HG03066 (cell line): ENCODE data around the gene S1PR4.
A peak's percentile ranks its signal among the peaks of the same experiment; 100 is the strongest.
"Not testable (repeated sequence)": the region's sequence is repeated elsewhere in the genome, so short reads cannot be mapped to it uniquely, and the experiment has no call there.

ENCODE experiments used
- ATAC-seq: cut with Tn5 transposase; IDR thresholded peaks from one replicate; pipeline ENCODE4 v1.9.1; 2021; ENCODE audit warnings: low read depth; ENCODE audit not compliant: unreplicated experiment

S1PR4 gene

DNA sequence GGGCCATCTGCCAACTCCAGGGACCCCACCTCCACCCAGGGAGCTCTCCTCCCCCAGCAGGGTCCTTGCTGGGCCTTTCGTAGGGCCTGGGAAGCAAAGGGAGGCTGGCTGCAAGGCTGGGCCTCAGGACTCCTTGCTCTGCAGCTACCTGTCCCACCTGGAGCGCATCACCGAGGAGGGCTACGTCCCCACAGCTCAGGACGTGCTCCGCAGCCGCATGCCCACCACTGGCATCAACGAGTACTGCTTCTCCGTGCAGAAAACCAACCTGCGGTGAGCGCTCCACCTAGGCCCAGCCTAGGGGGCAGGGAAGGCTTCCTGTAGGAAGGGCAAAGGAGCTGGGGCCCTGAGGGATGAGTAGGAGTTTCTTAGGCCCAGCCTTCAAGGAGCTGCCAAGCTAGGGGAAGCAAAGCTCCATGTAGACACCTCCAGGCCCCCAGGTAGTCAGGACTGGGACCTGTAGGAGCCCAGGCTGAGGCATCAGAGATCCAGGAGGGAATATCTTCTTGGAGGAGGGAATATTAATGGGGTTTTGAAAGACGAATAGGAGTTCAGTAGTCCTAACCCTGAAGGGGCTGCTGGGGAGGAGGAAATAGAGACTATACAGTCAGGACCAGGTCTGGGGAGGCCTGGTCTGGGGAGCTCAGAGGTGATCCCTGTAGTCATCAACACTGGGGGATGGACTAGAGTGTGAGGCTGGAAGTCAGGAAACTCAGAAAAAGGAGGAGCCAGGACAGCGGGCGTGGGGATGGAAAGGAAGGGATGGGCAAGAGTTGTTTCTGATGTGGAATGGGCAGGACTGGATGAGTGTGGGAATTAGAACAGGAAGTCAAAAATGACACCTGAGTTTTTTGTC, 26.8 kb upstream of the S1PR4 start:
- ATAC-seq = no peak

DNA sequence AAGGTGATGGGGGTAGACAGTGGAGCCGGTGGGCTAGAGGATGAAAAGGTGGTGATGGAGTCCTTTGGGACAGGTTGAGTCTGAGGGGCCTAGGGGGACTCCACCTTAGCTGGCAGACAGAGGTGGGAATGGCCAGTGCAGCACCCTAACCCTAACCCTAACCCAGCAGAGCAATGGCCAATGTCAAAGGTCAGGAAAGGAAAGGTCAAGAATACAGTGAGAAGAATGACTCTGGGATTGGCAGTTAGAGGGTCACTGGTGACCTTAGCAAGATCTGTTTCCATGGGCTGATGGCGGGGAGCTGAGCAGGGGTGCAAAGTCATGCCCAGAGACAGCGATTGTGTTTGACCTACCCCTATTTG, 26.2 kb upstream of the S1PR4 start:
- no peak for ATAC-seq

GRCh38 chr19:3153286-3154230, 25.0 kb upstream of the S1PR4 start:
- no peak for ATAC-seq

- ATAC-seq = not testable (repeated sequence)
Observed at GRCh38 chr19:3154447-3154846, 24.1 kb upstream of the S1PR4 start.

DNA sequence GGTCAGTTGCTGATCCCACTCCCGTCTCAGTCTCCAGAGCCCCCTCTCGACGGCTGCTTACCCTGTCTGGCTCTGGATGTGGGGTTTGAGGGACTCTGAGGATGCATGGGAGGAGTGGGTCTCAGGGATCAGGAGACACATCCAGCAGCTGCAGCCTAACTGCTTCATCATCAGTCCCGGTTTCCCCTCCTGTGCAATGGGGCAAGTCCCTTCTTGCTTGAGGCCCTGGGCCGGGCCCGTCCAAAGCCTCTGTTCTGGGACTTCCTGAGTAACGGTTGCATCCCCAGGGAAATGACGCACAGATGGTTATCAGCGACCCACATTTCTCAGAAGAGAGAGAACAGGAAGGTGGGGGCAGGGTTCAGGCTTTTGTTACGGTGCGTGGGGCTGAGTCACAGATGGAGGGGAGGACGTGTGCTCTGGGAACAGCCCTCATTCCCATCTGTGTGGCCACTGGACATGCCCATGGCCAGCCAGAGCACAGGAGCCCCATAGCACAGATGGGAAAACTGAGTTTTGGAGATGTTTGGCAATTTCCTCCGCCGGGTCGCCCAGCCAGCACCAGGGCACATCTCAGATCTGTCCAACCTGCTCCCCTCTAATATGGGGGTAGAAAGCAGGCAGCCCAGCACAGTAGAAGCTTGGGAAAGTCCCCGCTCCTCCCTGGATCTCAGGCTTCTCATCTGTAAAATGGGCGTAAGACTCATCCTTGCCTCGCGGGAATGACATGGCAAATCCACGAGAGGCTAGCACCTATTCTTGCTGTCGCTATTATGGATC, 23.4 kb upstream of the S1PR4 start:
- peak; percentile 60 for ATAC-seq

DNA sequence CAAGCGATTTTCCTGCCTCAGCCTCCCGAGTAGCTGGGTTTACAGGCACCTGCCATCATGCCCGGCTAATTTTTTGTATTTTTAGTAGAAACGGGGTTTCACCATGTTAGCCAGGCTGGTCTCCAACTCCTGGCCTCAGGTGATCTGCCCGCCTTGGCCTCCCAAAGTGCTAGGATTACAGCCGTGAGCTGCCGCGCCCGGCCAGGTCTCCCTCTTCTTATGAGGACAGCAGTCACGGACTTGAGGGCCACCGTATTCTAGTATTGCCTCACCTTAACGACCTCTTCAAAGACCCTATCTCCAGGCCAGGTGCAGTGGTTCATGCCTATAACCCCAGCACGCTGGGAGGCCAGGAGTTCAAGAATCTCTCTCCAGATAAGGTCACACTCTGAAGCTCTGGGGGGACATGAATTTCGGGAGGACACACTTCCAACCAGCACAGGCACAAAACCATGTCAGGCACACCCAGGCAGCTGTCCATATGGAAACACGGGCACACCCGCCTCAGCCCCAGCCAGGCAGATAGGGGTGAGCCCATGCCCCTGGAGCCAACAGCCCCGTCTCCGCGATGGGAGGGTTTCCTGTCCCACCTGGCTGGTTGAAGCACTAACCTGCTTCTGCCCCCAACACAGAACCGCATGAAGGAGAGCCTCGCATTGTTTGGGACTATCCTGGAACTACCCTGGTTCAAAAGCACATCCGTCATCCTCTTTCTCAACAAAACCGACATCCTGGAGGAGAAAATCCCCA, 21.3 kb upstream of the S1PR4 start:
- ATAC-seq = no peak

- ATAC-seq = no peak
Observed at GRCh38 chr19:3159565-3159964, 19.0 kb upstream of the S1PR4 start.

GRCh38 chr19:3160219-3160618, 18.4 kb upstream of the S1PR4 start:
- no peak for ATAC-seq

- no peak for ATAC-seq
Observed at GRCh38 chr19:3161453-3161852, 17.1 kb upstream of the S1PR4 start.

- ATAC-seq = no peak
Observed at GRCh38 chr19:3162418-3163229, 15.9 kb upstream of the S1PR4 start.

DNA sequence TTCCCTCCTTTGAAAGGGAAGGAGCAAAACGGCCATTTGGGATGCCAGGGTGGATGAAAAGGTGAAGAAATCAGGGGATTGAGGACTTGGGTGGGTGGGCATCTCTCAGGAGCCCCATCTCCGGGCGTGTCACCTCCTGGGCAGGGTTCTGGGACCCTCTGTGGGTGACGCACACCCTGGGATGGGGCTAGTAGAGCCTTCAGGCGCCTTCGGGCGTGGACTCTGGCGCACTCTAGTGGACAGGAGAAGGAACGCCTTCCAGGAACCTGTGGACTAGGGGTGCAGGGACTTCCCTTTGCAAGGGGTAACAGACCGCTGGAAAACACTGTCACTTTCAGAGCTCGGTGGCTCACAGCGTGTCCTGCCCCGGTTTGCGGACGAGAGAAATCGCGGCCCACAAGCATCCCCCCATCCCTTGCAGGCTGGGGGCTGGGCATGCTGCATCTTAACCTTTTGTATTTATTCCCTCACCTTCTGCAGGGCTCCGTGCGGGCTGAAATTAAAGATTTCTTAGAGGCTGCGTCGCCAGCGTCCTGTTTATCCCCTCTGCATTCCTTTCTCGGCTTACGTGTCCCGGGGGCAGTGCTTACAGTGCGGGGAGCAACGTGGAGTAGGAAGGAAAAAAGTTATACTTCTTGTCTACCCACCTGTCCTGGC, 15.2 kb upstream of the S1PR4 start:
- no peak for ATAC-seq

GRCh38 chr19:3163943-3164342, 14.6 kb upstream of the S1PR4 start:
- ATAC-seq = no peak

DNA sequence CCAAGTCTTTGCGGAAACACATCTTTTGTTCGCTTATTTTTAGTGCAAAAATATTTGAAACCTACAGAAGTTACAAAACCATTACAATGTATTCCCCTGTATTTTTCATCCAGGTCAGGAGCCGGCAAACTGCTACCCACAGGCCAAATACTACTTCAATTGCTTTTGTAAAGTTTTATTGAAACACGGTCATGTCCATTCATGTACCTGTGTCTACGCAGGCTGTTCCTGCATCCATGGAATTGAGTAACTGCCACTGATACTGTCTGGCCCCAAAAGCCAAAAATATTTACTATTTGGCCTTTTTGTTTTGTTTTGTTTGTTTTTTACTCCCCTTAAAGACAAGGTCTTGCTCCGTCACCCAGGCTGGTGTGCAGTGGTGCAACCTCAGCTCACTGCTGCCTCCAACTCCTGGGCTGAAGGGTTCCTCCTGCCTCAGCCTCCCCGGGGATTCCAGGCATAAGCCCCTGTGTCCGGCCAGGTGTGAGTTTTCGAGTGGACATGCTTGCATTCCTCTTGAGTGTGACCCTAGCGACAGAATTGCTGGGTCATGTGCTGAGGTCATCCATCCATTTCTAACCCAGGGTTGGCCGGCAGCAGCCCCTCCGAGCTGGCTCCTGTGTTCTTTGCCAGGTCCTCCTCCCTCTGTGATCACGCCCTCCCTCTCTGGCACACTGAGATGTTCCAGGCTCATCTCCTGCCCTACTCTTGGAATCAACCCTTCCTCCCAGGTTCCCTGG, 10.9 kb upstream of the S1PR4 start:
- no peak for ATAC-seq

DNA sequence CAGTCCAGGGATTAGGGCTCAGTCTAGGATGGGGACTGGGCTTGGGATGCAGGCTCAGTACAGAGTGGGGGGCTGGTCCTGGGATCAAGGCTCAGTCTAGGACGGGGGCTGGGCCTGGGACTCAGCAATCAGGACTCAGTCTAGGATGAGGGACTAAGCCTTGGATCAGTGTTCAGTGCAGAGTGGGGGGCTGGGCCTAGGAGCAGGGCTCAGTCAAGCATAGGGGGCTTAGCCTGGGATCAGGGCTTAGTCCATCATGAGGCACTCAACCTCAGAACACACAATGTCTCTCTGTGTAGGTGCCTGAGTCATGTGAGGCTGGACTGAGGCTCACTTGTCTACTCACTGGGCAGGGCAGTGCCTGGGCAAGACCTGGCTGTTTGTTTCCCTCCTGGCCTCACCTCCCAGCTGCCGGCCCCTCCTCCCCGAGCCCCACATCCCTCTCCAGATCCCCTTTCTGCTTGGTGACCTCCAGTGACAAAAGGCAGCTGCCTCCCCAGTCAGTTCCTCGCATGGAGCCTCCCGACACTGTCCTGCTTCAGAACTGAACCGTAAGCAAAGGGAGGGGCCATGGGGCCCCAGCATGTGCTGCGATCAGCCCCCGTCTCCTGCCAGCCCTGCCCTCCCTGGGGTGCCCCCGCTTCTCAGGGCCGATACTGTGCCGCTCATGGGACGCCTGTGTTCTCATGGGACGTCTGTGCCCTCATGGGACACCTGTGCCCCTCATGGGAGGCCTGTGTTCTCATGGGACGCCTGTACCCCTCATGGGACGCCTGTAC, 6.5 kb upstream of the S1PR4 start:
- no peak for ATAC-seq

GRCh38 chr19:3172673-3173000, 5.9 kb upstream of the S1PR4 start:
- ATAC-seq = not testable (repeated sequence)

- no peak for ATAC-seq
Observed at GRCh38 chr19:3175781-3176714, 2.5 kb upstream of the S1PR4 start.
